ENCODE results near the gene COL4A3. TPM values are rescaled to one million over a fixed set of nuclear protein-coding genes. Genes with fewer than 3 reads are reported as not detected.

COL4A3 gene
- total and polyA plus RNA-seq, 8 donors: 4.3 to 43.3 (median 11.6) TPM

DNA sequence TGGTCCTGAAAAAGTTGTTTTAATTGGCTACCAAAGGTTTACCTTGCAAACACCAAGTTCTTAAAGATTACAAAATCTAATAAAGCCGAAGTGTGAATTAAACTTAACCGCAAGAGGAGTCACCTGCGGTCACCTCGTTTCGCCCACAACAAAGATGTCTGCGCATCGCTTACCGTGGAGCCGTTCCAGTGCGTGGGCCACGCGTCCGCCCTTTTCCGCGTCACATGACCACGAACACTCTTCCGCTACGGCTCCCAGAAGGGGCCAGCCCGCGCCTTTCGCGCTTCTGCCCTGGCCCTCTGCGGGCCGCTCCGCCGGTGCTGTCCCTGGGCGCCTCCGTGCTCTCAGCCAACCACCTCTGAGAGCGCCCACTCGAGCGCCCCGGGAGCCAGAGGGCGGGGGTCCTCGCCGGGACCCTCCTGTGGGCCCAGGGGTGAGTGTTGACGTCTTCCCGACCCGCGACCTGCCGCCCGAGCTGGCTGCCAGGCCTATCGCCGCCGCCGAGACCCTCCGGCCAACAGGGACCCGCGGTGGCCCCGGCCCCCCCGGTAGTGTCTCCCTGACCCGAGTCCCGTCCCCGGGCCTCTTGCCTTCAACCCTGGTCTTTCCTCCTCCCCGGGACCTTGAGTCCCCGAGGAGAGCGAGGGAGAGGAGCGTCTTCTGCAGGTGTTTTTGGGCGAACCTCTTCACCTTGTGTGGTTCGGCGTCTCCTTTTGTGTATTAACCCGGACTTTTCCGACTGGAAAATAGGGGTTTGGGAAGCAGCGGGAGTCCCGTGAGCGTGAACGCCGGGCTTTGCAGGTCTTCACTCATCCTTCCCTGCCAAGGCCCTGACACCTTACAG lies 160.8 kb downstream of the COL4A3 start, which contains the start of gene MFF:
TSS of gene MFF (plus strand) at position 257 of the 844 bp plus-strand sequence. CDS start 5,415 bp downstream, outside the sequence.
- H3K36me3 ChIP-seq: peaks cover 0 to 5% of the 10 kb centered on the region in 2 donors
- ATAC-seq: peak; percentile 99
- intact Hi-C loops (cut with DNase I): no loop called here
- peak; percentile 90 to 98 (median 96) for DNase-seq
- peak within 1 kb of the TSS; percentile 88 to 89 for H3K27ac ChIP-seq
- no peaks in the 10 kb centered on the region for H3K9me3 ChIP-seq
- peaks cover 0 to 31% of the 10 kb centered on the region in 2 donors for H3K4me1 ChIP-seq
- H3K4me3 ChIP-seq: peak within 1 kb of the TSS; percentile 84 to 96
- TF ChIP-seq, protein P1, sequence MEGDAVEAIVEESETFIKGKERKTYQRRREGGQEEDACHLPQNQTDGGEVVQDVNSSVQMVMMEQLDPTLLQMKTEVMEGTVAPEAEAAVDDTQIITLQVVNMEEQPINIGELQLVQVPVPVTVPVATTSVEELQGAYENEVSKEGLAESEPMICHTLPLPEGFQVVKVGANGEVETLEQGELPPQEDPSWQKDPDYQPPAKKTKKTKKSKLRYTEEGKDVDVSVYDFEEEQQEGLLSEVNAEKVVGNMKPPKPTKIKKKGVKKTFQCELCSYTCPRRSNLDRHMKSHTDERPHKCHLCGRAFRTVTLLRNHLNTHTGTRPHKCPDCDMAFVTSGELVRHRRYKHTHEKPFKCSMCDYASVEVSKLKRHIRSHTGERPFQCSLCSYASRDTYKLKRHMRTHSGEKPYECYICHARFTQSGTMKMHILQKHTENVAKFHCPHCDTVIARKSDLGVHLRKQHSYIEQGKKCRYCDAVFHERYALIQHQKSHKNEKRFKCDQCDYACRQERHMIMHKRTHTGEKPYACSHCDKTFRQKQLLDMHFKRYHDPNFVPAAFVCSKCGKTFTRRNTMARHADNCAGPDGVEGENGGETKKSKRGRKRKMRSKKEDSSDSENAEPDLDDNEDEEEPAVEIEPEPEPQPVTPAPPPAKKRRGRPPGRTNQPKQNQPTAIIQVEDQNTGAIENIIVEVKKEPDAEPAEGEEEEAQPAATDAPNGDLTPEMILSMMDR (IDR thresholded peaks at IDR 0.05): peak in 1 of 2 donors; percentile 12
- no peaks in the 10 kb centered on the region for H3K27me3 ChIP-seq

DNA sequence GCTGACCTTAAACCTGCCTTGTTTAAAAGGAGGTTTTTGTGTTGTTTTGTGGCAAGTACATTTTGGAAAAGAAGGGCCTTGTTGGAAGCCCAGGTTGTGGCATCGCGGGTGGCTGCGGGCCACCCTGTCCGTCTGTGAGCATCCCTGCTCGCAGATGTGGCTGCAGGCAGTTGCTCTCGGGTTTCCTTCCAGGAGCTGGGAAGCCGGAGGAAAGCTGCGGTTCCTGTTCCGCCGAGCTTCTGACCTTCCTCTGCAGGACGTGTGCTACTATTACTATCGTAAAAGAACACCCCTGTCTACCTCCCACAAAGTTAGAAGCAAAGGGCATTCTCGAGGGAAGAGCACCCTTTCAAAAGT lies 161.4 kb downstream of the COL4A3 start:
- intact Hi-C loops (cut with DNase I): no loop called here
- peaks cover 0 to 31% of the 10 kb centered on the region in 2 donors for H3K4me1 ChIP-seq
- TF ChIP-seq, protein P1 (IDR thresholded peaks at IDR 0.05): no peak
- peak overlapping the region; percentile 88 to 89 for H3K27ac ChIP-seq
- ATAC-seq: peak; percentile 59
- H3K9me3 ChIP-seq: no peaks in the 10 kb centered on the region
- DNase-seq: peak; percentile 27 to 75 (median 44)
- H3K27me3 ChIP-seq: no peaks in the 10 kb centered on the region
- H3K36me3 ChIP-seq: peaks cover 0 to 5% of the 10 kb centered on the region in 2 donors
- H3K4me3 ChIP-seq: peak overlapping the region; percentile 84 to 96

DNA sequence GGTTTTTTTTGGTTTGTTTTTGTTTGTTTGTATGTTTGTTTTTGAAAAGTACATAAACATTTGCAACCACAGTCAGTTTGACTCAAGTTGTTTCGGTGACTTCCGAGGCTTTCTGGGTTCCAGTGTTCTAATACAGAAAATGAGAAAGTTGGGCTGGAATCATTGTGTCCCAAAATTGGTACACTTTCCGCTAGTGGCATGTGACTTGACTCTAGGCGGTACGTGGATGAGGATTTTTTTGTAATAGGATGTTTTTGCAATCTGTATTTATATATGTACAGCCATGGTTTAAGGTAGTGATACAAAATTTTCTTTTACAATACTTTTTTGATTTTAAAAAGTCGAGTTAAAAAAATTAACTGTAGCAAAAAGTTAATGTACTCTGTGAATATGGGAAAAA lies 162.4 kb downstream of the COL4A3 start:
- TF ChIP-seq, protein P1 (IDR thresholded peaks at IDR 0.05): no peak
- peaks cover 0 to 12% of the 10 kb centered on the region in 2 donors for H3K36me3 ChIP-seq
- H3K27me3 ChIP-seq: no peaks in the 10 kb centered on the region
- intact Hi-C loops (cut with DNase I): no loop called here
- DNase-seq (no peak), ATAC-seq (no peak)
- H3K4me1 ChIP-seq: peaks cover 0 to 31% of the 10 kb centered on the region in 2 donors
- H3K4me3 ChIP-seq: peak overlapping the region in 1 of 2 donors; percentile 84
- H3K9me3 ChIP-seq: no peaks in the 10 kb centered on the region
- no peak overlapping the region for H3K27ac ChIP-seq

DNA sequence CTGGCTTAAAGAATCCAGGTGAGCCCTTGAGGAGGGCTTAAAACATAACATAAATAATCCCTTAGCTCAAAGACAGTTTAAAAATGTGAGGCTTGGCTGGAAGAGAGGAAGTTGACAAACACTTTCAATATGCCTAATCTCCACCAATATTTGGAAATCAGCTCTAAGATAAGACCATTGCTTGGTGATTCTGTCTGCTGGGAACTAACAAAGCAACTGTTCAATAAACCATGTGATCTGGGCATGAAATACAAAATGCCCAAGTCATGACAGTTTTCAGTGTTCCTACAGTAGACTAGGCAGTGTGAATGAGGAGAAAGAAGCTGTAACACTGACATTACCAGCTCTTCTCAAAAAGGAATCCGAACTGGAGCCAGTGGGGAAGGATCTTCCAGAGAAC lies 171.3 kb downstream of the COL4A3 start:
- Histone ChIP-seq H3K9me3 (no peaks in the 10 kb centered on the region), H3K4me1 (peaks cover 0 to 10% of the 10 kb centered on the region in 2 donors), H3K27ac (peak overlapping the region in 1 of 2 donors; percentile 49), H3K27me3 (no peaks in the 10 kb centered on the region), H3K4me3 (no peak overlapping the region), H3K36me3 (peaks cover 0 to 66% of the 10 kb centered on the region in 2 donors)
- no peak for DNase-seq
- TF ChIP-seq, protein P1 (IDR thresholded peaks at IDR 0.05): no peak
- intact Hi-C loops (cut with DNase I): no loop called here
- ATAC-seq: no peak

DNA sequence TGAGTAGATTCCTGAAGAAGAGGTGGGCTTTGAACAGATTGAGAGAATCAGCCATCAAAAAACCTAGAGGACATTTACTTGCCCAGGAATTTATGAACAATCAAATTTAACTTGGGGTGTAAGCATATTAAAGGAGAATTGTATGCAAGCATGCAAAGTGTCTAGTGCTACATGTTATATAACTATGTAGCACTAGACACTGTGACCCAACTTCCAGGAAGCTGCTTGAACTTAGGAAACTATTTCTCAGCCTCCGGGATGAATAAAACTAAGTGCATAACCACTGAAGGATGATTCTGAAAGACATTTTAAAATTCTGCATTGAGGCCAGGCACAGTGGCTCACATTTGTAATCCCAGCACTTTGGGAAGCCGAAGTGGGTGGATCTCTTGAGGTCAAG lies 173.0 kb downstream of the COL4A3 start:
- no peak for ATAC-seq
- peaks cover 0 to 59% of the 10 kb centered on the region in 2 donors for H3K36me3 ChIP-seq
- no peak for DNase-seq
- no peak overlapping the region for H3K4me3 ChIP-seq
- peaks cover 0 to 10% of the 10 kb centered on the region in 2 donors for H3K4me1 ChIP-seq
- H3K27me3 ChIP-seq: no peaks in the 10 kb centered on the region
- no peak overlapping the region for H3K27ac ChIP-seq
- TF ChIP-seq, protein P1 (IDR thresholded peaks at IDR 0.05): no peak
- no peaks in the 10 kb centered on the region for H3K9me3 ChIP-seq
- intact Hi-C loops (cut with DNase I): no loop called here

Measured in left lung (tissue), 10 donors.